Stimulated activated CD8-positive, alpha-beta memory T cell treated with anti-CD3 and anti-CD28 coated beads, Interleukin-4, amount 100 ng/mL, for 1 hour (primary cell): ENCODE results near the gene HSF5.
"Not testable (repeated sequence)": the region's sequence is repeated elsewhere in the genome, so short reads cannot be mapped to it uniquely, and the experiment has no call there.

Source experiments
- DNase-seq, 2 donors: peaks; one replicate each; pipeline ENCODE4 v3.0.0-alpha.2; 2020; ENCODE audit warnings: low read depth in 2 of 2, low spot score in 1 of 2

HSF5 gene

GRCh38 chr17:58414596-58414997 lies 73.6 kb downstream of the HSF5 start:
- DNase-seq, result no peak

GRCh38 chr17:58413684-58414083 lies 74.5 kb downstream of the HSF5 start:
- no peak for DNase-seq

GRCh38 chr17:58412961-58413586 lies 75.1 kb downstream of the HSF5 start:
- DNase-seq, result no peak

GRCh38 chr17:58412064-58412703 lies 76.0 kb downstream of the HSF5 start:
- DNase-seq, result no peak

GRCh38 chr17:58411408-58411894 lies 76.8 kb downstream of the HSF5 start:
- no peak for DNase-seq

GRCh38 chr17:58410714-58411407 lies 77.3 kb downstream of the HSF5 start:
- no peak for DNase-seq

GRCh38 chr17:58409432-58409831 lies 78.8 kb downstream of the HSF5 start:
- DNase-seq, result no peak

GRCh38 chr17:58403311-58403710 lies 84.9 kb downstream of the HSF5 start:
- no peak for DNase-seq

- DNase-seq, result no peak
These were observed 85.5 kb downstream of the HSF5 start for GRCh38 chr17:58402679-58403078.

GRCh38 chr17:58402047-58402446 lies 86.2 kb downstream of the HSF5 start:
- no peak for DNase-seq

- no peak for DNase-seq
These were observed 86.9 kb downstream of the HSF5 start for GRCh38 chr17:58401287-58401686.

GRCh38 chr17:58400826-58401225 lies 87.4 kb downstream of the HSF5 start:
- DNase-seq, result no peak

- no peak for DNase-seq
These were observed 88.2 kb downstream of the HSF5 start for GRCh38 chr17:58399974-58400373.

- no peak for DNase-seq
These were observed 89.5 kb downstream of the HSF5 start for GRCh38 chr17:58398574-58399266.

- not testable (repeated sequence) for DNase-seq
These were observed 90.8 kb downstream of the HSF5 start for GRCh38 chr17:58397421-58397820.

- DNase-seq, result no peak
These were observed 92.0 kb downstream of the HSF5 start for GRCh38 chr17:58396173-58396572.

- DNase-seq, result no peak
These were observed 93.5 kb downstream of the HSF5 start for GRCh38 chr17:58394534-58395223.

- no peak for DNase-seq
These were observed 96.8 kb downstream of the HSF5 start for GRCh38 chr17:58391302-58391984.

GRCh38 chr17:58390884-58391283 lies 97.3 kb downstream of the HSF5 start:
- no peak for DNase-seq
